Measurements from ENCODE around the gene CARD19.

The CARD19 gene

GRCh38 chr9:93071464-93071863 lies 24.6 kb upstream of the CARD19 start:
- TF ChIP-seq CTCF (IDR thresholded peaks at IDR 0.05) = no peak
- Histone ChIP-seq H3K4me2 (ENCODE audit: low read length) (no peak overlapping the region), H3K9ac (no peak overlapping the region), H3K36me3 (ENCODE audit: control insufficient read depth, insufficient read depth, low read length) (no peaks in the 10 kb centered on the region), H2AFZ (no peak overlapping the region), H3K27me3 (ENCODE audit: control insufficient read depth, insufficient read depth, low read length) (no peaks in the 10 kb centered on the region), H3K4me1 (no peaks in the 10 kb centered on the region), H3K27ac (no peak overlapping the region), H3K79me2 (no peaks in the 10 kb centered on the region), H3K4me3 (ENCODE audit: low read depth, low read length) (no peak overlapping the region), H3K9me3 (ENCODE audit: control insufficient read depth, low read length) (no peaks in the 10 kb centered on the region)

- Histone ChIP-seq H3K27ac (no peak overlapping the region), H3K27me3 (ENCODE audit: control insufficient read depth, insufficient read depth, low read length) (no peaks in the 10 kb centered on the region), H2AFZ (no peak overlapping the region), H3K36me3 (ENCODE audit: control insufficient read depth, insufficient read depth, low read length) (no peaks in the 10 kb centered on the region), H3K4me1 (no peaks in the 10 kb centered on the region), H3K4me2 (ENCODE audit: low read length) (no peak overlapping the region), H3K9me3 (ENCODE audit: control insufficient read depth, low read length) (no peaks in the 10 kb centered on the region), H3K79me2 (no peaks in the 10 kb centered on the region), H3K9ac (no peak overlapping the region), H3K4me3 (ENCODE audit: low read depth, low read length) (no peak overlapping the region)
- TF ChIP-seq CTCF (IDR thresholded peaks at IDR 0.05) = no peak
These were observed 23.6 kb upstream of the CARD19 start for GRCh38 chr9:93072383-93072795.

GRCh38 chr9:93076101-93076791 lies 19.8 kb upstream of the CARD19 start:
- no peak overlapping the region for H3K9ac ChIP-seq
- no peaks in the 10 kb centered on the region for H3K79me2 ChIP-seq
- H2AFZ ChIP-seq = no peak overlapping the region
- no peak for TF ChIP-seq CTCF (IDR thresholded peaks at IDR 0.05)
- no peaks in the 10 kb centered on the region for H3K36me3 ChIP-seq (ENCODE audit: control insufficient read depth, insufficient read depth, low read length)
- no peak overlapping the region for H3K27ac ChIP-seq
- H3K9me3 ChIP-seq (ENCODE audit: control insufficient read depth, low read length) = no peaks in the 10 kb centered on the region
- H3K4me1 ChIP-seq = no peaks in the 10 kb centered on the region
- H3K4me2 ChIP-seq (ENCODE audit: low read length) = no peak overlapping the region
- no peak overlapping the region for H3K4me3 ChIP-seq (ENCODE audit: low read depth, low read length)
- no peaks in the 10 kb centered on the region for H3K27me3 ChIP-seq (ENCODE audit: control insufficient read depth, insufficient read depth, low read length)

GRCh38 chr9:93076792-93077128 lies 19.3 kb upstream of the CARD19 start:
- no peak for TF ChIP-seq CTCF (IDR thresholded peaks at IDR 0.05)
- H2AFZ ChIP-seq = no peak overlapping the region
- H3K79me2 ChIP-seq = no peaks in the 10 kb centered on the region
- H3K27me3 ChIP-seq (ENCODE audit: control insufficient read depth, insufficient read depth, low read length) = no peaks in the 10 kb centered on the region
- no peak overlapping the region for H3K4me3 ChIP-seq (ENCODE audit: low read depth, low read length)
- no peak overlapping the region for H3K4me2 ChIP-seq (ENCODE audit: low read length)
- no peaks in the 10 kb centered on the region for H3K4me1 ChIP-seq
- H3K36me3 ChIP-seq (ENCODE audit: control insufficient read depth, insufficient read depth, low read length) = no peaks in the 10 kb centered on the region
- H3K27ac ChIP-seq = no peak overlapping the region
- no peak overlapping the region for H3K9ac ChIP-seq
- no peaks in the 10 kb centered on the region for H3K9me3 ChIP-seq (ENCODE audit: control insufficient read depth, low read length)

- Histone ChIP-seq H3K36me3 (ENCODE audit: control insufficient read depth, insufficient read depth, low read length) (no peaks in the 10 kb centered on the region), H3K4me1 (no peaks in the 10 kb centered on the region)
These were observed 18.6 kb upstream of the CARD19 start for GRCh38 chr9:93077367-93077766.

More at GRCh38 chr9:93077367-93077766, 18.6 kb upstream of the CARD19 start:
- no peak overlapping the region for H3K9ac ChIP-seq
- no peak overlapping the region for H3K4me3 ChIP-seq (ENCODE audit: low read depth, low read length)
- no peaks in the 10 kb centered on the region for H3K27me3 ChIP-seq (ENCODE audit: control insufficient read depth, insufficient read depth, low read length)
- no peaks in the 10 kb centered on the region for H3K79me2 ChIP-seq
- H2AFZ ChIP-seq = no peak overlapping the region
- no peak for TF ChIP-seq CTCF (IDR thresholded peaks at IDR 0.05)
- no peak overlapping the region for H3K27ac ChIP-seq
- H3K9me3 ChIP-seq (ENCODE audit: control insufficient read depth, low read length) = no peaks in the 10 kb centered on the region
- no peak overlapping the region for H3K4me2 ChIP-seq (ENCODE audit: low read length)

All from parathyroid adenoma (tissue), 2 donors.